ENCODE results near the gene TSSC4. TPM values are rescaled to one million over a fixed set of nuclear protein-coding genes. Genes with fewer than 3 reads are reported as not detected.

The TSSC4 gene
- total and polyA plus RNA-seq, 2 of the 13 experiments (the other 11 are each of a cell fraction or from before 2014, with no cell fraction given), result 16.2 to 58.6 TPM

DNA sequence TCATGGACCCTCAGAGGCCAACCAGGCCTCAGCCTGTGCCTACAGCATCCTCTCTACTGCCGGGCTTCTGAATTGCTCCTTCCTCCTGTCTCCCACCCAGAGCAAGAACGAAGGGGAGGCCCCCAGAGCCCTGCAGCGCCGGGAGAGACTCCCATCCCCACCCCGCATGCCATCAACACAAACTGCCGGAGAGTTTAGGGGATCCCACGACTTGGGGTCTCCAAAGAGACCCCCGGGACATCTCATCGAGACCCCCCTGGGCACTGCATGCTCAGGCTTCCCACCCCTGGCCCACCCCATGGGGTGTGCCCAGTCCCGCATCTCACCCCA, 31.7 kb upstream of the TSSC4 start:
- Histone ChIP-seq H4K20me1 (ENCODE audit: insufficient read depth, low read length) (no peaks in the 10 kb centered on the region), H3K27me3 (ENCODE audit: control insufficient read depth in 1 of 2, insufficient read depth in 2 of 2, low read length in 2 of 2) (peaks cover 9 to 57% of the 10 kb centered on the region in 2 experiments; a peak in 4 of 5 replicates), H2AFZ (ENCODE audit: low read length) (no peak overlapping the region), H3K9me3 (ENCODE audit: low read length) (no peaks in the 10 kb centered on the region), H3K9ac (ENCODE audit: insufficient read depth, low read depth, low read length) (no peak overlapping the region), H3K36me3 (replicated peaks in 1 of 2; ENCODE audit: control insufficient read depth in 1 of 2, insufficient read depth in 2 of 2, low read length in 2 of 2) (no peaks in the 10 kb centered on the region), H3K4me3 (replicated peaks in 1 of 3; ENCODE audit: insufficient read depth in 1 of 3, low read depth in 2 of 3, low read length in 3 of 3) (no peak overlapping the region), H3K4me1 (ENCODE audit: insufficient read depth, low read length) (no peaks in the 10 kb centered on the region), H3K27ac (ENCODE audit: extremely low read length, insufficient read depth, low read length) (no peak overlapping the region), H3K79me2 (ENCODE audit: insufficient read depth, low read length) (no peaks in the 10 kb centered on the region), H3K4me2 (ENCODE audit: low read depth, low read length) (no peak overlapping the region)
- ChIA-PET POLR2A (no interaction called here), CTCF (ENCODE audit: low intra/inter-chr PET ratio, low total read pairs) (no interaction called here)
- ATAC-seq (no peak), DNase-seq (ENCODE audit: low spot score) (no peak), FAIRE-seq (no peak)
- intact Hi-C loops (cut with micrococcal nuclease; ENCODE audit: unreplicated experiment) (no loop called here), in situ Hi-C loops (cut with HindIII; ENCODE audit: extremely low pct_ligation_motif_present, low pct_unique_long_range_greater_than_20kb) (no loop called here)
- WGBS (ENCODE audit: low lambda C conversion rate), result 8% methylated on average over 2 of the region's 10 CpGs
- BruUV-seq (replicated peaks), result no TSS peak
- TF ChIP-seq ZNF703 (CRISPR knock-in tag; IDR thresholded peaks at IDR 0.05; ENCODE audit: borderline replicate concordance), result no peak
- no peak for TF ChIP-seq FOXK1 (CRISPR knock-in tag; IDR thresholded peaks at IDR 0.05; ENCODE audit: borderline replicate concordance, low read depth)
- TF ChIP-seq, protein P1, sequence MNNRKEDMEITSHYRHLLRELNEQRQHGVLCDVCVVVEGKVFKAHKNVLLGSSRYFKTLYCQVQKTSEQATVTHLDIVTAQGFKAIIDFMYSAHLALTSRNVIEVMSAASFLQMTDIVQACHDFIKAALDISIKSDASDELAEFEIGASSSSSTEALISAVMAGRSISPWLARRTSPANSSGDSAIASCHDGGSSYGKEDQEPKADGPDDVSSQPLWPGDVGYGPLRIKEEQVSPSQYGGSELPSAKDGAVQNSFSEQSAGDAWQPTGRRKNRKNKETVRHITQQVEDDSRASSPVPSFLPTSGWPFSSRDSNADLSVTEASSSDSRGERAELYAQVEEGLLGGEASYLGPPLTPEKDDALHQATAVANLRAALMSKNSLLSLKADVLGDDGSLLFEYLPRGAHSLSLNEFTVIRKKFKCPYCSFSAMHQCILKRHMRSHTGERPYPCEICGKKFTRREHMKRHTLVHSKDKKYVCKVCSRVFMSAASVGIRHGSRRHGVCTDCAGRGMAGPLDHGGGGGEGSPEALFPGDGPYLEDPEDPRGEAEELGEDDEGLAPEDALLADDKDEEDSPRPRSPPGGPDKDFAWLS (CRISPR knock-in tag; IDR thresholded peaks at IDR 0.05; ENCODE audit: borderline replicate concordance), result no peak
- TF ChIP-seq, protein P2, sequence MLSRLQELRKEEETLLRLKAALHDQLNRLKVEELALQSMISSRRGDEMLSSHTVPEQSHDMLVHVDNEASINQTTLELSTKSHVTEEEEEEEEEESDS (CRISPR knock-in tag; IDR thresholded peaks at IDR 0.05; ENCODE audit: borderline replicate concordance), result no peak
- TF ChIP-seq, protein P3, sequence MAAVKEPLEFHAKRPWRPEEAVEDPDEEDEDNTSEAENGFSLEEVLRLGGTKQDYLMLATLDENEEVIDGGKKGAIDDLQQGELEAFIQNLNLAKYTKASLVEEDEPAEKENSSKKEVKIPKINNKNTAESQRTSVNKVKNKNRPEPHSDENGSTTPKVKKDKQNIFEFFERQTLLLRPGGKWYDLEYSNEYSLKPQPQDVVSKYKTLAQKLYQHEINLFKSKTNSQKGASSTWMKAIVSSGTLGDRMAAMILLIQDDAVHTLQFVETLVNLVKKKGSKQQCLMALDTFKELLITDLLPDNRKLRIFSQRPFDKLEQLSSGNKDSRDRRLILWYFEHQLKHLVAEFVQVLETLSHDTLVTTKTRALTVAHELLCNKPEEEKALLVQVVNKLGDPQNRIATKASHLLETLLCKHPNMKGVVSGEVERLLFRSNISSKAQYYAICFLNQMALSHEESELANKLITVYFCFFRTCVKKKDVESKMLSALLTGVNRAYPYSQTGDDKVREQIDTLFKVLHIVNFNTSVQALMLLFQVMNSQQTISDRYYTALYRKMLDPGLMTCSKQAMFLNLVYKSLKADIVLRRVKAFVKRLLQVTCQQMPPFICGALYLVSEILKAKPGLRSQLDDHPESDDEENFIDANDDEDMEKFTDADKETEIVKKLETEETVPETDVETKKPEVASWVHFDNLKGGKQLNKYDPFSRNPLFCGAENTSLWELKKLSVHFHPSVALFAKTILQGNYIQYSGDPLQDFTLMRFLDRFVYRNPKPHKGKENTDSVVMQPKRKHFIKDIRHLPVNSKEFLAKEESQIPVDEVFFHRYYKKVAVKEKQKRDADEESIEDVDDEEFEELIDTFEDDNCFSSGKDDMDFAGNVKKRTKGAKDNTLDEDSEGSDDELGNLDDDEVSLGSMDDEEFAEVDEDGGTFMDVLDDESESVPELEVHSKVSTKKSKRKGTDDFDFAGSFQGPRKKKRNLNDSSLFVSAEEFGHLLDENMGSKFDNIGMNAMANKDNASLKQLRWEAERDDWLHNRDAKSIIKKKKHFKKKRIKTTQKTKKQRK (IDR thresholded peaks at IDR 0.05; ENCODE audit: low read length), result no peak
- TF ChIP-seq NFE2 (CRISPR knock-in tag; IDR thresholded peaks at IDR 0.05), result no peak
- TF ChIP-seq, protein P4, sequence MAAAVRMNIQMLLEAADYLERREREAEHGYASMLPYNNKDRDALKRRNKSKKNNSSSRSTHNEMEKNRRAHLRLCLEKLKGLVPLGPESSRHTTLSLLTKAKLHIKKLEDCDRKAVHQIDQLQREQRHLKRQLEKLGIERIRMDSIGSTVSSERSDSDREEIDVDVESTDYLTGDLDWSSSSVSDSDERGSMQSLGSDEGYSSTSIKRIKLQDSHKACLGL (CRISPR knock-in tag; IDR thresholded peaks at IDR 0.05), result no peak

Data from HepG2 (cell line).